ENCODE measurements around the gene DDX42. TPM values are rescaled to one million over a fixed set of nuclear protein-coding genes. Genes with fewer than 3 reads are reported as not detected.

The DDX42 gene
- total and polyA plus RNA-seq, 9 of the 15 experiments (the other 6 are each of a cell fraction or from before 2014, with no cell fraction given): 16.5 to 149 (median 87.6) TPM

DNA sequence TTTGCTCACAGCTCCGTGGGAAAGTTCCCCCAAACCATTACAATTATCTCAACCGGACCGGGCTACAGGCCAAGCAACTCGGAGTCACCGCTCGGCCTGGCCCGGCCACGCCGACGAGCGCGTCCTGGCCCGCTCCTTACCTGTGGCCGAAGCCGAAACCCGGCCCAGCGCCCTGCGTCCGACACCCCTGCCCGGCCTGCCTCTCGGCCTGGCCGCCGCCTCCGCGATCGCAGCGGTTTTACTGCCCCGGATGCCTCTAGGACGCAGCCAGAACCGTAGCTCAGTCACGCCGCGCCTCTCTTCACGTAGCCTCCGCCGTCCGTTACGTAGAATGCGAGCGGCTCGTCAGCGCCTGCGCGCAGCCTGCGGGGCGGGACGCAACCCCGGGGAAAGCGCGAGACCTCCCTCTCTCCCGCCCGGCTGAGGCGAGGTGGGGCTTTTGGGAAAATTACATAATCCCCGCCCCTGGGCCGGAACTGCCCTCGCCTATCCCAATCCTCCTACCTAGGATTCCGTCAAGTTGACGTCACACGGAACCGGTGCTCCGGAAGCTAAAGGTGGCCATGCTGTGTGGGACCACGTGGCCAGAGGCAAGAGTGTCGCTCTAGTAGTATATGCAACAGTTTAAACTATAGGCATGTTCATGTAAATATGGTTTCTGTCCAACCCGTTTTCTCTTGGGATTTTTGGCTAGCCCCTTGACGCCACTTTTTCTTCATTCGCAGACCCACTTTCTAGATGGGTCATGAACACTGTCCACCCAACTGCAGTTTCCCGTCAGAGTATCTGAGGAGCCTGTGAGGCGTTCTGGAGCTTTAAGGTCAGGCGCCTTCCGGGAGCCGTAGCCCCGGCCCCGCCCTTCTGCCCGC is 464 bp upstream of the DDX42 start, which contains the start of gene CCDC47 (continued):
- TF ChIP-seq, protein P1, sequence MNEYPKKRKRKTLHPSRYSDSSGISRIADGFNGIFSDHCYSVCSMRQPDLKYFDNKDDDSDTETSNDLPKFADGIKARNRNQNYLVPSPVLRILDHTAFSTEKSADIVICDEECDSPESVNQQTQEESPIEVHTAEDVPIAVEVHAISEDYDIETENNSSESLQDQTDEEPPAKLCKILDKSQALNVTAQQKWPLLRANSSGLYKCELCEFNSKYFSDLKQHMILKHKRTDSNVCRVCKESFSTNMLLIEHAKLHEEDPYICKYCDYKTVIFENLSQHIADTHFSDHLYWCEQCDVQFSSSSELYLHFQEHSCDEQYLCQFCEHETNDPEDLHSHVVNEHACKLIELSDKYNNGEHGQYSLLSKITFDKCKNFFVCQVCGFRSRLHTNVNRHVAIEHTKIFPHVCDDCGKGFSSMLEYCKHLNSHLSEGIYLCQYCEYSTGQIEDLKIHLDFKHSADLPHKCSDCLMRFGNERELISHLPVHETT (CRISPR knock-in tag; conservative IDR thresholded peaks at IDR 0.05 in 1 of 2, IDR thresholded peaks at IDR 0.05 in 1 of 2): peak in 1 of 2 experiments; percentile 91; a peak in 2 of 4 replicates
- no peak for TF ChIP-seq RFX1 (IDR thresholded peaks at IDR 0.05)
- TF ChIP-seq, protein P2, sequence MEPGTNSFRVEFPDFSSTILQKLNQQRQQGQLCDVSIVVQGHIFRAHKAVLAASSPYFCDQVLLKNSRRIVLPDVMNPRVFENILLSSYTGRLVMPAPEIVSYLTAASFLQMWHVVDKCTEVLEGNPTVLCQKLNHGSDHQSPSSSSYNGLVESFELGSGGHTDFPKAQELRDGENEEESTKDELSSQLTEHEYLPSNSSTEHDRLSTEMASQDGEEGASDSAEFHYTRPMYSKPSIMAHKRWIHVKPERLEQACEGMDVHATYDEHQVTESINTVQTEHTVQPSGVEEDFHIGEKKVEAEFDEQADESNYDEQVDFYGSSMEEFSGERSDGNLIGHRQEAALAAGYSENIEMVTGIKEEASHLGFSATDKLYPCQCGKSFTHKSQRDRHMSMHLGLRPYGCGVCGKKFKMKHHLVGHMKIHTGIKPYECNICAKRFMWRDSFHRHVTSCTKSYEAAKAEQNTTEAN (CRISPR knock-in tag; IDR thresholded peaks at IDR 0.05): no peak
- TF ChIP-seq ZNF445 (CRISPR knock-in tag; IDR thresholded peaks at IDR 0.05; ENCODE audit: low read depth): no peak
- no peak; the same call in 1 of the 2 replicates for TF ChIP-seq HES1 (IDR thresholded peaks at IDR 0.05; ENCODE audit: low read depth)
- no peak for TF ChIP-seq PTBP1 (IDR thresholded peaks at IDR 0.05; ENCODE audit: low read depth, low read length)
- TF ChIP-seq, protein P3, sequence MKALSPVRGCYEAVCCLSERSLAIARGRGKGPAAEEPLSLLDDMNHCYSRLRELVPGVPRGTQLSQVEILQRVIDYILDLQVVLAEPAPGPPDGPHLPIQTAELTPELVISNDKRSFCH (CRISPR knock-in tag; IDR thresholded peaks at IDR 0.05): no peak
- TF ChIP-seq, protein P3 (tag; IDR thresholded peaks at IDR 0.05): peak; percentile 89
- TF ChIP-seq ELF4 (CRISPR knock-in tag; IDR thresholded peaks at IDR 0.05): peak; percentile 53; the same call in 1 of the 2 replicates
- 0 out of 2 replicates have a peak, but pooled peaks have one; percentile 64 for TF ChIP-seq ZNF766 (CRISPR knock-in tag; conservative IDR thresholded peaks at IDR 0.05)
- TF ChIP-seq NR2F6 (CRISPR knock-in tag; IDR thresholded peaks at IDR 0.05): no peak
- no peak for TF ChIP-seq ZKSCAN8 (CRISPR knock-in tag; IDR thresholded peaks at IDR 0.05)
- TF ChIP-seq NRF1 (conservative IDR thresholded peaks at IDR 0.05 in 1 of 2, IDR thresholded peaks at IDR 0.05 in 1 of 2): peak; percentile 92 to 93
- TF ChIP-seq ZNF77 (CRISPR knock-in tag; IDR thresholded peaks at IDR 0.05): no peak
- TF ChIP-seq SOX6 (IDR thresholded peaks at IDR 0.05): no peak
- TF ChIP-seq HDGF (IDR thresholded peaks at IDR 0.05): no peak
- TF ChIP-seq C11orf30 (IDR thresholded peaks at IDR 0.05; ENCODE audit: low read depth): peak; percentile 64
- no peak for TF ChIP-seq ZNF668 (CRISPR knock-in tag; IDR thresholded peaks at IDR 0.05)
- TF ChIP-seq, protein P4, sequence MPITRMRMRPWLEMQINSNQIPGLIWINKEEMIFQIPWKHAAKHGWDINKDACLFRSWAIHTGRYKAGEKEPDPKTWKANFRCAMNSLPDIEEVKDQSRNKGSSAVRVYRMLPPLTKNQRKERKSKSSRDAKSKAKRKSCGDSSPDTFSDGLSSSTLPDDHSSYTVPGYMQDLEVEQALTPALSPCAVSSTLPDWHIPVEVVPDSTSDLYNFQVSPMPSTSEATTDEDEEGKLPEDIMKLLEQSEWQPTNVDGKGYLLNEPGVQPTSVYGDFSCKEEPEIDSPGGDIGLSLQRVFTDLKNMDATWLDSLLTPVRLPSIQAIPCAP (CRISPR knock-in tag; IDR thresholded peaks at IDR 0.05; ENCODE audit: borderline replicate concordance): no peak
- TF ChIP-seq L3MBTL2 (IDR thresholded peaks at IDR 0.05): peak; percentile 86; the same call in 1 of the 2 replicates
- TF ChIP-seq SREBF1 (IDR thresholded peaks at IDR 0.05; ENCODE audit: borderline replicate concordance, low read depth, low read length): no peak
- TF ChIP-seq ZNF311 (CRISPR knock-in tag; IDR thresholded peaks at IDR 0.05): no peak
- 0 out of 2 replicates have a peak, but pooled peaks have one; percentile 29 for TF ChIP-seq KLF13 (tag; IDR thresholded peaks at IDR 0.05; ENCODE audit: borderline replicate concordance, low read depth)
- TF ChIP-seq ATF1 (CRISPR knock-in tag; IDR thresholded peaks at IDR 0.05): peak; percentile 61; the same call in 1 of the 2 replicates
- TF ChIP-seq ATF1 (tag; IDR thresholded peaks at IDR 0.05): peak; percentile 98
